ENCODE measurements around the gene HOXD4. TPM values are rescaled to one million over a fixed set of nuclear protein-coding genes. Genes with fewer than 3 reads are reported as not detected.

The HOXD4 gene
- total and polyA plus RNA-seq, 10 of the 15 experiments (the other 5 are each of a cell fraction or from before 2014, with no cell fraction given), result 0.07 TPM; not detected in 9

- Histone ChIP-seq H3K79me2 (ENCODE audit: control insufficient read depth, insufficient read depth, low read length) (no peaks in the 10 kb centered on the region), H3K27me3 (replicated peaks in 1 of 2; ENCODE audit: control insufficient read depth in 2 of 2, insufficient read depth in 2 of 2, low read length in 1 of 2) (peaks cover 3 to 13% of the 10 kb centered on the region in 2 experiments; a peak in 3 of 4 replicates), H3K4me1 (ENCODE audit: control insufficient read depth, insufficient read depth, low read length) (no peaks in the 10 kb centered on the region), H4K20me1 (ENCODE audit: control insufficient read depth, insufficient read depth) (no peaks in the 10 kb centered on the region), H3K36me3 (ENCODE audit: control insufficient read depth in 2 of 2, insufficient read depth in 2 of 2, low read length in 1 of 2) (no peaks in the 10 kb centered on the region), H3K9me3 (replicated peaks; ENCODE audit: control insufficient read depth, insufficient read depth, low read length) (no peaks in the 10 kb centered on the region; the same call in 2 of the 3 replicates), H3K4me3 (no peak overlapping the region), H3K4me2 (ENCODE audit: control insufficient read depth, insufficient read depth) (no peak overlapping the region), H3K27ac (ENCODE audit: control insufficient read depth, insufficient read depth) (no peak overlapping the region), H2AFZ (ENCODE audit: control insufficient read depth, low read depth, low read length) (no peak overlapping the region), H3K9ac (ENCODE audit: control insufficient read depth, insufficient read depth, low read length) (no peak overlapping the region)
- in situ Hi-C loops (cut with MboI) (no loop called here), intact Hi-C loops (cut with micrococcal nuclease; ENCODE audit: unreplicated experiment) (no loop called here)
- BruUV-seq (replicated peaks), result no TSS peak
- TF ChIP-seq POLR2A (IDR thresholded peaks at IDR 0.05; ENCODE audit: low read depth, low read length) (no peak), PAX8 (IDR thresholded peaks at IDR 0.05) (no peak)
- ChIA-PET RAD21 (ENCODE audit: unreplicated experiment) (no interaction called here), POLR2A (no interaction called here), SMC1A (ENCODE audit: uncharacterized antibody, unreplicated experiment) (interaction anchor here (0.9 kb wide), 1 partner anchor 17 kb away, joined by 3 read pairs; no protein-coding TSS in a partner anchor), CTCF (no interaction called here)
- 27% methylated on average over 3 of the region's 3 CpGs for WGBS (ENCODE audit: insufficient coverage, insufficient replicate concordance, low lambda C conversion rate, missing lambda C conversion rate)
- ATAC-seq, result no peak
- DNase-seq (ENCODE audit: low read depth, low spot score), result no peak
- no peak for FAIRE-seq
Observed at GRCh38 chr2:176182671-176183070, 31.3 kb downstream of the HOXD4 start.

GRCh38 chr2:176184749-176185148 lies 33.4 kb downstream of the HOXD4 start:
- H4K20me1 ChIP-seq (ENCODE audit: control insufficient read depth, insufficient read depth), result no peaks in the 10 kb centered on the region
- DNase-seq (ENCODE audit: low read depth, low spot score), result no peak
- intact Hi-C loops (cut with micrococcal nuclease; ENCODE audit: unreplicated experiment) (no loop called here), in situ Hi-C loops (cut with MboI) (no loop called here)
- ChIA-PET SMC1A (ENCODE audit: uncharacterized antibody, unreplicated experiment) (no interaction called here), CTCF (interaction anchor here (1.4 kb wide), 1 partner anchor 369 kb away, joined by 4 read pairs; no protein-coding TSS in a partner anchor), RAD21 (ENCODE audit: unreplicated experiment) (no interaction called here), POLR2A (no interaction called here)
- no peak overlapping the region for H3K9ac ChIP-seq (ENCODE audit: control insufficient read depth, insufficient read depth, low read length)
- no peak for FAIRE-seq
- no peaks in the 10 kb centered on the region; the same call in 2 of the 3 replicates for H3K9me3 ChIP-seq (replicated peaks; ENCODE audit: control insufficient read depth, insufficient read depth, low read length)
- no peaks in the 10 kb centered on the region for H3K79me2 ChIP-seq (ENCODE audit: control insufficient read depth, insufficient read depth, low read length)
- no peak overlapping the region for H3K4me3 ChIP-seq
- TF ChIP-seq KDM1A (IDR thresholded peaks at IDR 0.05; ENCODE audit: borderline replicate concordance) (no peak), ESRRA (IDR thresholded peaks at IDR 0.05; ENCODE audit: low read length) (no peak), TCF12 (IDR thresholded peaks at IDR 0.05; ENCODE audit: low read depth, low read length) (no peak), NR2F1 (conservative IDR thresholded peaks at IDR 0.05) (no peak), ASH2L (IDR thresholded peaks at IDR 0.05; ENCODE audit: borderline replicate concordance, low read depth) (no peak), CHD1 (IDR thresholded peaks at IDR 0.05; ENCODE audit: low read depth, low read length) (no peak), NFYB (IDR thresholded peaks at IDR 0.05; ENCODE audit: insufficient read depth, low read depth, low read length) (no peak), EZH2 (IDR thresholded peaks at IDR 0.05; ENCODE audit: borderline replicate concordance, control insufficient read depth, low read depth, low read length) (no peak)
- TF ChIP-seq, protein P1, sequence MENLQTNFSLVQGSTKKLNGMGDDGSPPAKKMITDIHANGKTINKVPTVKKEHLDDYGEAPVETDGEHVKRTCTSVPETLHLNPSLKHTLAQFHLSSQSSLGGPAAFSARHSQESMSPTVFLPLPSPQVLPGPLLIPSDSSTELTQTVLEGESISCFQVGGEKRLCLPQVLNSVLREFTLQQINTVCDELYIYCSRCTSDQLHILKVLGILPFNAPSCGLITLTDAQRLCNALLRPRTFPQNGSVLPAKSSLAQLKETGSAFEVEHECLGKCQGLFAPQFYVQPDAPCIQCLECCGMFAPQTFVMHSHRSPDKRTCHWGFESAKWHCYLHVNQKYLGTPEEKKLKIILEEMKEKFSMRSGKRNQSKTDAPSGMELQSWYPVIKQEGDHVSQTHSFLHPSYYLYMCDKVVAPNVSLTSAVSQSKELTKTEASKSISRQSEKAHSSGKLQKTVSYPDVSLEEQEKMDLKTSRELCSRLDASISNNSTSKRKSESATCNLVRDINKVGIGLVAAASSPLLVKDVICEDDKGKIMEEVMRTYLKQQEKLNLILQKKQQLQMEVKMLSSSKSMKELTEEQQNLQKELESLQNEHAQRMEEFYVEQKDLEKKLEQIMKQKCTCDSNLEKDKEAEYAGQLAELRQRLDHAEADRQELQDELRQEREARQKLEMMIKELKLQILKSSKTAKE (IDR thresholded peaks at IDR 0.05; ENCODE audit: low read depth, poor library complexity, severe bottlenecking), result no peak
- H3K36me3 ChIP-seq (ENCODE audit: control insufficient read depth in 2 of 2, insufficient read depth in 2 of 2, low read length in 1 of 2), result no peaks in the 10 kb centered on the region
- BruUV-seq (replicated peaks), result no TSS peak
- H2AFZ ChIP-seq (ENCODE audit: control insufficient read depth, low read depth, low read length), result no peak overlapping the region
- H3K4me1 ChIP-seq (ENCODE audit: control insufficient read depth, insufficient read depth, low read length), result no peaks in the 10 kb centered on the region
- WGBS (ENCODE audit: insufficient coverage, insufficient replicate concordance, low lambda C conversion rate, missing lambda C conversion rate), result 20% methylated on average over 2 of the region's 2 CpGs
- H3K27ac ChIP-seq (ENCODE audit: control insufficient read depth, insufficient read depth), result no peak overlapping the region
- no peak for ATAC-seq
- H3K27me3 ChIP-seq (replicated peaks in 1 of 2; ENCODE audit: control insufficient read depth in 2 of 2, insufficient read depth in 2 of 2, low read length in 1 of 2), result peaks cover 3 to 15% of the 10 kb centered on the region in 2 experiments
- H3K4me2 ChIP-seq (ENCODE audit: control insufficient read depth, insufficient read depth), result no peak overlapping the region
